GM12874 (cell line): ENCODE measurements around the gene LMNA.

Experiments
- CTCF ChIP-seq: IDR thresholded peaks from 2 replicates; pipeline ENCODE4 v1.5.1; 2011; ENCODE audit warnings: low read depth, mild to moderate bottlenecking, control low read depth, low read length, moderate library complexity; ENCODE audit not compliant: insufficient read depth

The LMNA gene

GRCh38 chr1:156163712-156164111 lies 49.2 kb downstream of the LMNA start:
- no peak for TF ChIP-seq CTCF

GRCh38 chr1:156164125-156164831 lies 49.8 kb downstream of the LMNA start:
- no peak for TF ChIP-seq CTCF

- TF ChIP-seq CTCF: no peak
These were observed 50.6 kb downstream of the LMNA start for GRCh38 chr1:156165083-156165482.

GRCh38 chr1:156167536-156167935 lies 53.0 kb downstream of the LMNA start:
- TF ChIP-seq CTCF: no peak

- TF ChIP-seq CTCF: no peak
These were observed 58.4 kb downstream of the LMNA start for GRCh38 chr1:156172696-156173470.

- no peak for TF ChIP-seq CTCF
These were observed 62.2 kb downstream of the LMNA start for GRCh38 chr1:156176610-156177210.

- no peak for TF ChIP-seq CTCF
These were observed 63.6 kb downstream of the LMNA start for GRCh38 chr1:156177919-156178654.
